Right renal cortex interstitium (tissue), 3 donors: ENCODE measurements around the gene DCHS2. TPM values are rescaled to one million over a fixed set of nuclear protein-coding genes. Genes with fewer than 3 reads are reported as not detected.
A peak's percentile ranks its signal among the peaks of the same experiment; 100 is the strongest.

Experiments
- DNase-seq, 3 donors: peaks; one replicate each; pipeline ENCODE4 v3.0.0-alpha.2; 2013; ENCODE audit warnings: low read depth in 3 of 3, low spot score in 2 of 3
- polyA plus RNA-seq, 3 donors: library from polyadenylated mRNA; unstranded; fragments of 120-200 nt; gene quantifications; one replicate each; pipeline ENCODE4 v1.2.1, GENCODE V29; 2013; ENCODE audit not compliant: insufficient read length in 3 of 3

Gene DCHS2
- polyA plus RNA-seq, 3 donors: 4.7 to 7.0 (median 4.9) TPM

GRCh38 chr4:154406018-154406795 lies 85.4 kb downstream of the DCHS2 start:
- no peak for DNase-seq

- peak in 1 of 3 donors; percentile 59 for DNase-seq
These were observed 92.2 kb downstream of the DCHS2 start for GRCh38 chr4:154399259-154399974.

- DNase-seq: no peak
These were observed 101.3 kb downstream of the DCHS2 start for GRCh38 chr4:154390324-154390723.

- no peak for DNase-seq
These were observed 102.5 kb downstream of the DCHS2 start for GRCh38 chr4:154389148-154389547.

GRCh38 chr4:154384012-154384411 lies 107.6 kb downstream of the DCHS2 start:
- DNase-seq: no peak

GRCh38 chr4:154376486-154376885 lies 115.1 kb downstream of the DCHS2 start:
- DNase-seq: no peak

GRCh38 chr4:154368060-154368459 lies 123.5 kb downstream of the DCHS2 start:
- no peak for DNase-seq

GRCh38 chr4:154367659-154368058 lies 123.9 kb downstream of the DCHS2 start:
- no peak for DNase-seq

- DNase-seq: no peak
These were observed 124.6 kb downstream of the DCHS2 start for GRCh38 chr4:154366956-154367355.

GRCh38 chr4:154364066-154364845 lies 127.3 kb downstream of the DCHS2 start:
- no peak for DNase-seq

GRCh38 chr4:154361450-154361849 lies 130.1 kb downstream of the DCHS2 start:
- no peak for DNase-seq

- no peak for DNase-seq
These were observed 131.1 kb downstream of the DCHS2 start for GRCh38 chr4:154360491-154360890.

GRCh38 chr4:154354883-154355282 lies 136.7 kb downstream of the DCHS2 start:
- no peak for DNase-seq

GRCh38 chr4:154349829-154350228 lies 141.8 kb downstream of the DCHS2 start:
- DNase-seq: no peak

- DNase-seq: no peak
These were observed 142.9 kb downstream of the DCHS2 start for GRCh38 chr4:154348657-154349056.

- DNase-seq: no peak
These were observed 146.2 kb downstream of the DCHS2 start for GRCh38 chr4:154345359-154345758.

- DNase-seq: no peak
These were observed 146.9 kb downstream of the DCHS2 start for GRCh38 chr4:154344686-154345085.

- DNase-seq: no peak
These were observed 147.9 kb downstream of the DCHS2 start for GRCh38 chr4:154343651-154344050.

GRCh38 chr4:154341448-154341847 lies 150.2 kb downstream of the DCHS2 start:
- no peak for DNase-seq

GRCh38 chr4:154335588-154335987 lies 156.0 kb downstream of the DCHS2 start:
- no peak for DNase-seq

GRCh38 chr4:154332681-154333421 lies 158.7 kb downstream of the DCHS2 start:
- DNase-seq: no peak
